HS-27A (cell line): ENCODE results near the gene TCF12.
"Not testable (repeated sequence)": the region's sequence is repeated elsewhere in the genome, so short reads cannot be mapped to it uniquely, and the experiment has no call there.

Source experiments
- DNase-seq: peaks from one replicate; pipeline ENCODE4 v3.0.0-alpha.2; 2012; ENCODE audit warnings: low read depth, missing footprints

The TCF12 gene

DNA sequence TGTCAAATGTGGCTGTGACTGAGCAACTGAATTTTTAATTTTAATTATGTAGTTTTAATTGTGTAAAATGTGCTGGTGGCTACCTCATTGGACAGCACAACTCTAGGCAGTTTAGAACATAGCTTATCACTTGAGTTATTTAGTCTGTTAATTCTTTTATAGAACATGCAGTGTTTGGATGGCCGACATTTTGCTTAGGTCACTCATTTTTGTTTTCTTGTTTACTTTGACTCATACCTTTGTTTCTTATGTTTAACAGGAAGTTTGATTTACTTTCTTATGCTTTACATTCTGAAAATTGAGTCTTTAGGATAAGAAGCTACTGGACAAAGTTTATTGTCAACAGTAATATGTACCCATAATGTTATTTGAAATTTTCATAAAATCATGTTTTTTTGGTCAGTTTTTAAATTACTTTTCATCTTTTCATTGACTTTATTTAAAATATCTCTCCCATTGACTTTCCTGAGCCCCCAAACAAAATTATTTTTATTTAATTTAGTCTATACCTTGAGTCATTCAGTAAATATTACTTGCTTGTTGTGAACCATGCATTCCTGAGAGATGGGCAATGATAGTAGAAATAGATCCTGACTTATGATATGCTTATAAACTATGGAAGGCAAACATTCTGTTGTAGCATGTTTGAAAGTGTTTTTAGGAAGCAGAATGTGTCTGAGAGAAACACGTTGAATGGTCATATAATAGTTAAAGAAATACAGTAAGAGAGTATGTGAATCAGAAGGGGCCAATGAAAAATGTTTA lies 60.6 kb downstream of the TCF12 start:
- DNase-seq: no peak

DNA sequence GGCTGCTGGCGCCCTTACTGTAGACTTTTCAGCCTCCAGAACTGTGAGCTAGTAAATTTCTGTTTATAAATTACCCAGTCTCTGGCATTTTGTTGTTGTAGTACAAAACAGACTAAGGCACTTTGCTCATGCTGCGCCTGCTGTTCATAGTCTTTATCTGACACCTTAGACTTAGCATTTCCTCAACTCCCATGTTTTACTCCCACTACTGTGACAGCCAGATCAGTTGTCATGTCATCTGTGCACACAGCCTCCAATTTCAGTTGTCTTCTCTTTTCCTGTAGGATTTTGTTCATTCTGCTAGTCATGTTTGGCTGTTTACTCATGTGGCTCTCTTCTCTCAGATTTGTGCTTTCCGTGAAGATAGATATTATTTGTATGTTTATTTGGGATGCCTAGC lies 62.0 kb downstream of the TCF12 start:
- DNase-seq: no peak

DNA sequence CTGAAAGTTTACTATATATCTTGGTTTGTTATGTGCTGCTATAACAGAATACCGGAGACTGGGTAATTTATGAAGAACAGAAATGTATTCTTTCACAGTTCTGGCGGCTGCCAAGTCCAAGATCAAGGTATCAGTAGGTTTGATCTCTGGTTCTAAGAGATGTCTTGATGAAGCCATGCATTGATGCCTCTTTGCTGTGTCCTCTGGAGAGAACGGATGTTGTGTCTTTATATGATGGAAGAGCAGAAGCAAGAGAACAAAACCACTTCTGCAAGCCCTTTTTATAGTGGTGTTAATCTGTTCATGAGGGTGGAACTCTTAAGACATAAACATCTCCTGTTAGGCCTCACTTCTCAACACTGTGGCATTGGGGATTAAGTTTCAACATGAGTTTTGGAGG lies 62.7 kb downstream of the TCF12 start:
- DNase-seq: no peak

DNA sequence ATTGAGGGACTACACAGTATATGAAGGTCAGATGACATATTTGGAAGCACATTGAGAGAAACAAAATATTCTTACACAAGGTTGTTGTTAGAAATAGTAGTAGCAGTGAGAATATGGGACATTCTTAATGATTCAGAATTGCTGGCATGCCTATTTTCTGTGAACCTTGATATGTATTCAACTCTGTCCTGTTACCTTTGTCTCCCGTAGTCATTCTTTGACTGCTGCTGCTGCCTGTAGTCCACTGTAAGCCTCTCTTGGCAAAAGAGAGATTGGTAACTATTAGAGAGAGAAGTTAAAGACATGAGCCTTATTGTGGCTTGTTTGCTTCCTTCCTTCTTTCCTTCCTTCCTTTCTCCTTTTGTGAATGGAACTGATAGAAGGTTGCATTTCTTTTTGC lies 64.5 kb downstream of the TCF12 start:
- no peak for DNase-seq

DNA sequence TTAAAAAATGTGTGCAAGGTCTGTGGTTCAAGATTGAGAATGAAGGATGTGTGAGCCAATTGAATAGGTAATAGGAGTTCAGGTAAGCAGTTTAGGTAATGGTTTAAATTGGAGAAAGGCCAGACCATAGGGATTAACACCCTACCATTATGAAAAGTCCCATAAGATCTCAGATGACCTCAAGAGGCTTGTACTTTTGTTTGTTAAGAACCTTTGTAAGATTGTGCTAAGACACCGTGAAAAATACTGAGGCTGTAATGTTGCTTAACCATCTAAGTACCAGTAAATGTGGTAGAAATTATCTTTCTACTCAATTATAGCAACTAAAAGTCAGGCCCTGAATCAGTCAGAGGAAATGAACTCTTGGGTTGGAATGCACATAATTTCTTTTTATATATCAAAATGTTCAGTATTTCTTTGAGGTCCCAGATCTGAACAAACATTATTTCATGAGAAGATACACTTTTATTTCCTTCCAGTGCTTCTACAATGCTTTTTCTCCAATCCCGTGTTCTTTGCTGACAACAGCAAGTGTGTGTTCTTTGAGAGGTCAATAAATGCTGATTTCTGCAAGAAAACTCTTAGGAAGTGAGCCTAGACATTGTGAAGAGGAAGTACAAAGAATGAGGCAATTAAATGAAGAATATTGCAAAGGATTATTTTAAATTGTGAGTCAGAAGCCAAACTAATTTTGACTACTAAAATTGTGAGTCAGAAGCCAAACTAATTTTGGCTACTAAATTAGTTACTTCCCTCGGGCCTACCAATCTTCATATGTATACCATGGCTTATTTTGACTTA lies 66.4 kb downstream of the TCF12 start:
- no peak for DNase-seq

DNA sequence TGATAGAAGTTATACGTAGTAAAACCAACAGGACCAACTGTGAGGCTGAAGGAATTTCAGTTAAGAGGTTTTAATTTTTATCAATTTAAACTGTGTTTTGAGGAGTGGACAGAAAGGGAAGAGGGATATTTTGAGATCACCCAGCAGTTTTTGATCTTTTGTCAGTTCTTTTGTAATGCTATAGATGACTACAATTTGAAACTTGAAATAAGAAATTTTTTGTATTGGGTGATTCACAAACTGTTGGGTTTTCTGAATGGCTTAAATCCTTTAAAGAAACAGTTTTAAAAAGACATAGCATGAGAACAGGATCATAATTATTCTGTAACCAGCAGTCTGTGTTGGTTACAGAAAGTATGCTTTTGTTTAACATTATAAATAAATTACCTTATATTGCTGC lies 67.4 kb downstream of the TCF12 start:
- DNase-seq: no peak

DNA sequence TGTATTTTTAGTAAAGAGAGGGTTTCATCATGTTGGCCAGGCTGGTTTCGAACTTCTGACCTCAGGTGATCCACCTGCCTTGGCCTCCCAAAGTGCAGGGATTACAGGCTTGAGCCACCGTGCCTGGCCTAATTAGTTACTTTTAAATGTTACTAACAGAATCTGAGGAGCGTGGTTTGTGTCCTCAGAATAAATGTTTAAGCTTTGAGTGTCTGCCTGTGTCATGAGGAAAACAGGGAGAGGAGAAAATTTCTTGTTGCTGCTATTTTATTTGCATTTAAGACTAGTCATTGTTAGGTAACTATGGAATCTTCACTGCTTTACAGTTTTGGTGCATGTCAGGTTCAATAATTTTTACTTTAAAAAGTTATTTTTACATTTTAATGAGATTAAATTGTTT lies 68.8 kb downstream of the TCF12 start:
- no peak for DNase-seq

DNA sequence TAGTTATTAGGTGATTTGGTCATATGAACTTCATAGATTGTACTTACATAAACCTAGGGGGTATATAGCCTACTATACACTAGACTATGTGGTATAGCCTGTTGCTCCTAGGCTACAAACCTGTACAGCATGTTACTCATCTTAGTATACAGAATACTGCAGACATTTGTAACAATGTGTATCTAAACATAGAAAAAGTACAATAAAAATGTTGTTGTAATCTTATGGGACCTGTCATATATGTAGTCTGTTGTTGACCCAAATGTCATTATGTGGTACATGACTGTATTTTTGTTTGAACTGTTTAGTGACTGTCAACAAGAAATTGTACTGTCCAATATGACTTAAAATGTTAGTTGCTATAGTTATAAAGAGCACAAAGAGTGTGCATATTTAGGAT lies 69.8 kb downstream of the TCF12 start:
- DNase-seq: no peak

DNA sequence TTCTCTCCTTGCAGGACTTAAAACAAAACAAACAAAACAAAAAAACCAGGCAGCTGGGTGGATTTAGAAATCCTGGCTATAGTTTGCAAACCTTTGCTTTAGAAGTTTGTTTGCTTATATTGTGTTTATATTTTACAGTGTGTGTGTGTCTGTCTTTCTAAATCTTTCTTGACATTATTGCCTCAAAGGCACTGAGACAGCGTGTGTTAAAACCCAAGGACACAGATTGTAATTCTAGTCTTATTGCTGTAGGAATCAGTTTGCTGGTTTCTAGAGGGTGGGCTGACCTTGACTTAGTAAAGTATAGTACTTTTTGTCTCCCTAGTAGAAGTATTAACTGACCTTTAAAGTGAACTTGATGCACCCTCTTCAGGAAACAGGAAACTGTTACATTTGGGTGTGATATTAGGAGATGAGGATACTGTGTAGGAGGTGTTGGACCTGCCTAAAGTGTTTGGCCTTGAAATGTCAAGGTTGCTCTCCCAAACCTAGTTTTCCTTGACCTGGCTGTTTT lies 71.0 kb downstream of the TCF12 start:
- DNase-seq: no peak

DNA sequence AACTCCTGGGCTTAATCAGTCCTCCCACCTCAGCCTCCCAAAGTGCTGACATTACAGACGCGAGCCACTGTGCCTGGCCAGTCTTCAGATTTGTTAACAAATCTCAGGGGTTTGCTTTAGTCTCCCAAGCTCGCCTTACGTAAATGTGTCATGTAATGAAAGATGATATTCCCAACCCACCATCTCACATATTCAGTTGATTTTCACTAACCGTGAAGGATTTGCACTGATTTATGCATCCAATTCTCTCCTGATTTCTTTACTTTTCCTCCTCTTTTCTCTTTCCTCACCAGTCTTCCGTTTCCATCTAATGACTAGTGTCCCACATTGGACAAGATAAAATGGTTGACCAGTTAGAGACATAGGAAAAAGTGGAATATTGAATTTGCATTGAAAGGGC lies 72.6 kb downstream of the TCF12 start:
- no peak for DNase-seq

DNA sequence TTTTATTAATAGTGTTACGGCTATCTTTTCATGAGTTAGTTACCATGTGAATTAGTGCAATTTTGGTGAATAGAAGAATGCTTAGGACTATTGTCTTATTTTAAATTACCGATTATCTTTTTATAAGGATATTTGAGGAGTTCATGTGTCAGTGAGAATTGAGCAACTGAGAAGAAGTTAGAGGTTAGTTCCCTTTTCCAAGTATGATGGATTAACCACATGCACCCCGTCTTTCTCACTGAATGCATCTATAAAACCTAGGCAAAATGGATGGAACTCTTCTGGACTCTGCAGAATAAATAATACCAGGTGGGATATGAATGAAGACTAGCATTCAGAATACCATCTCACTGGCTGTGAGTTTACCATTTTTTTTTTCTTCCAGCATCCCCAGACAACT lies 74.3 kb downstream of the TCF12 start:
- no peak for DNase-seq

DNA sequence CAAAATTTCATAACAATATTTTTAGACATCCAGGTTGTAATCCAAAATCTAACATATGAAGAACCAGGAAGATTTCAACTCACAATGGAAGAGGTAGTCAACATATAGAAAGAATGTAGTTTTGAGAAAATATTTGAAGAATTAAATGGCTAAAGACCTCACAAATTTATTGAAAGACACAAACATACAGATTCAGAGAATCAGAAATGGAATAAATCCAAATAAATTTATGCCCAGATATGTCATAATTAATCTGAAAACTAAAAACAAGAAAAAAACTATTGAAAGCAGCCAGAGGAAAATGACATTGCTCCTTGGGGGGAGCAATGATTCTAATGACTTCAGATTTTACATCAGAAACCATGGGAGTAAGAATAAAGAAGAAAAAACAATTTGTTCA lies 75.8 kb downstream of the TCF12 start:
- no peak for DNase-seq

DNA sequence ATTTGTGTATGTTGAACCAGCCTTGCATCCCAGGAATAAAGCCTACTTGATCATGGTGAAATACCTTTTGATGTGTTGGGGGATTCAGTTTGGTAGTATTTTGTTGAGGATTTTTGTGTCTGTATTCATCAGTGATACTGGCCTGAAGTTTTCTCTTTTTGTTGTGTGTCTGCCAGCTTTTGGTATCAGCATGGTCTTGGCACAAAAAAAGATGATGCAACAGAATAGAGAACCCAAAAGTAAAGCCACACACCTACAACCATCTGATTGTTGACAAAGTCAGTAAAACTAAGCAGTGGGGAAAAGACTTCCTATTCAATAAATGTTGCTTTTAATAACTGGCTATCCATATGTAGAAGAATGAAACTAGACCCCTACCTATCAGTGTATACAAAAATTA lies 77.6 kb downstream of the TCF12 start:
- no peak for DNase-seq

DNA sequence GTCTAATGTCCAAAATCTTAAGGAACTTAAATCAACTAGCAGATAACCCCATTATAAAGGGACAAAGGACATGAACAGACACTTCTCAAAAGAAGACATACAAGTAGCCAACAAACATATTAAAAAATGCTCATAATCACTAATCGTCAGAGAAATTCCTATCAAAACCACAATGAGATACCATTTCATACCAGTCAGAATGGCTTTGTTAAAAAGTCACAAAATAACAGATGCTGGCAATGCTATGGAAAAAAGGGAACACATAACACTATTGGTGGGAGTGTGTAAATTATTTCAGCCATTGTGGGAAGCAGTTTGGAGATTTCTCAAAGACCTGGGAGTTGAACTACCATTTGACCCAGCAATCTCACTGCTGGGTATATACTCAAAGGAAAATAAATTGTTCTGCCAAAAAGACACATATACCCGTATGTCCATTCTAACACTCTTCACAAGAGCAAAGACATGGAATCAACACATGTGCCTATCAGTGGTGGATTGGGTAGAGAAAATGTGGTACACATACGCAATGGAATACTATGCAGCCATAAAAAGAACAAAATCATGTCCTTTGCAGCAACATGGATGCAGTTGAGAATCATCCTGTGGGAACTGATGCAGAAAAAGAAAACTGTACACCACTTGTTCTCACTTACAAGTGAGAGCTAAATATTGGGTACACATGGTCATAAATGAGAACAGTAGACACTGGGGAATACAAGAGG lies 78.5 kb downstream of the TCF12 start:
- DNase-seq: no peak

DNA sequence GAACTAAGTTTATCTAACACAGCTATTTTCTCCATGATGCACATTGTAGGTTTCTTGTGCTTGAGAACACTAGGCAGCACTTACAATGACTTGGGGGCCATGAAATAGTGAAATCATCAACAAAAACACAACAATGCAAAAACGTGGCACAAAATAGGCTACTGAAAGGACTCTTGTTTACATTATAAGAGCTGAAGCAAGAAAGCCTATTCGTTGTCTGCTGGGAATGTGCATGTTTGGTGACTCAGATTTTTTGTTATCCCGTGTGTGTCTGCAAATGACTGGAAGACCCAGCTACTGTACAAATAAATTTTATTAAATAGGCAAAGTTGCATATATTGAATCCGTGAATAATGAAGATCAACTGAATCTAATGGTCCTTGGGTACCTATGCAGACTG lies 85.0 kb downstream of the TCF12 start:
- peak; percentile 56 for DNase-seq

DNA sequence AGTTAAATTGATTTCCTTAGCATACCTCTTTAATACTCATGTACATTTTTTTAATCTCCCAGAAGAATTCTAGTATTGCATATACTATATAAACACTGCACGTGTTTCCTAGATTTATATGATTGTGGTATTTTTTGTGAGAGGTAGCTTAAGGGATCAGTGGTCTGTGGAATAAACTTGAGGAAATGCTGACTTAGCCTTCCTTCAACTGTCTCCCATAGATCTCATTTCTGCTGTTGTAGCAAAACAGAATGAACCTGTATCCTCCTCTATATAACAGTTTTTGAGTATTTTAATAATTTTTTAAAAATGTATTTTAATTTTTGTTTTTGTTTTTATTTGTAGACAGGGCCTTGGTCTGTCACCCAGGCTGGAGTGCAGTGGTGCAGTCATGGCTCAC lies 86.8 kb downstream of the TCF12 start:
- no peak for DNase-seq

DNA sequence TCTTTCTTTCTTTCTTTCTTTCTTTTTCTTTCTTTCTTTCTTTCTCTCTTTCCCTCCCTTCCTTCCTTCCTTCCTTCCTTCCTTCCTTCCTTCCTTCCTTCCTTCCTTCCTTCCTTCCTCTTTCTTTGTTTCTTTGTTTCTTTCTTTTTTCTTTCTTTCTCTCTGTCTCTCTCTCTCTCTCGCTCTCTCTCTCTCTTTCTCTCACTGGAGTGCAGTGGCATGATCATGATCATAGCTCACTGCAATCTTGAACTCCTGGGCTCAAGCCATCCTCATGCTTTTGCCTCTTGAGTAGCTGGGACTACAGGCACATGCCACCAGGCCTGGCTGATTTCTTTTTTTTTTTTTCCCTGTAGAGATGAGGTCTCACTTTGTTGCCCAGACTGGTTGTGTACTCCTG lies 89.4 kb downstream of the TCF12 start:
- DNase-seq: not testable (repeated sequence)

DNA sequence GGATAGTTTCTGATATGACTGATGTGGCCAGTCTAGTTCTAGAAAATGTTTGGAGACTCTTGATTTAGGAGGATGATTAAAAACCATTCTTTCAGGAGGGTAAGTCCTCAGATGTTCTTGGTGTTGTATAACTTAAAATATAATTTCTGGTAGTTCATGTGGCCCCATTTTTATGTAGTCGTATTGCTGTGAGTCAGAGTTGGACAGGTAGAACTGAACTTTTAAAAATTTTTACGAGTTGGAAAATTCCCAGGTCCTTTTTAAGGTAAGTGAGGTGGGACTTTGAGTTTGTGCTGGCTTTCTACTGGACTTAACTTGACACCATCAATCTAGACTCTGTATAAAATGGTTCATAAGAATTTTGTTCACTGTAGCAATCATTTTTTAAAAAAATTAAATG lies 92.3 kb downstream of the TCF12 start:
- no peak for DNase-seq

DNA sequence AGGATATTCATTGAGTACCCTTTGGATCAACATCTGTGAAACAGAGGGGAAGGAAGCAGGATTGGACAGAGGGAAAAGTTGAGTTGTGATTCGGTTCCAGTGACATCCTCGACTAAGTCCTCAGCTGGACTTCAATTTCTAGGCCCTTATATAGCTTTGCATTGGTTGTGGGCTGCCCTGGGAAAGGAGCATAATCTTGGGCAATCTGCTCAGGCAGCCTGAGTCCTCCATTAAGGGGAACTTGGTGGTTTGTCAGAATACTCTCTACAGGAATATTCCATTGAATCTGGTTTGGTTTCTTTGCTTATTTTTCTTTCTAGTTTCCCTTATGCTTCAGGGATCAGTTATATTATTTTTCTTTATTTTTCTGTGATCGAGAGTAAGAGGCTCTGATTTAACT lies 94.1 kb downstream of the TCF12 start:
- no peak for DNase-seq

DNA sequence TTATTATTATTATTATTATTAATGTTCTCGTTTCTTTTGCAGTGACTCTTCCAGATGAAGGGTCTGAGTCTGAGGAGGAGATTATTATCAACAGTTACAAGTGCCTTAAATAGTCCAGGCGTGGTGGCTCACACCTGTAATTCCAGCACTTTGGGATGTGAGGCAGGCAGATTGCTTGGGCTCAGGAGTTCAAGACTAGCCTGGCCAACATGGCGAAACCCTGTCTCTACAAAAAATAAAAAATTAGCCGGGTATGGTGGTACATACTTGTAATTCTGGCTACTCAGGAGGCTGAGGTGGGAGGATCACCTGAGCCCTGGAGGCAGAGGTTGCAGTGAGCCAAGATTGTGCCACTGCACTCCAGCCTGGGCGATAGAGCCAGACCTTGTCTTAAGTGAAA lies 96.5 kb downstream of the TCF12 start:
- DNase-seq: not testable (repeated sequence)

DNA sequence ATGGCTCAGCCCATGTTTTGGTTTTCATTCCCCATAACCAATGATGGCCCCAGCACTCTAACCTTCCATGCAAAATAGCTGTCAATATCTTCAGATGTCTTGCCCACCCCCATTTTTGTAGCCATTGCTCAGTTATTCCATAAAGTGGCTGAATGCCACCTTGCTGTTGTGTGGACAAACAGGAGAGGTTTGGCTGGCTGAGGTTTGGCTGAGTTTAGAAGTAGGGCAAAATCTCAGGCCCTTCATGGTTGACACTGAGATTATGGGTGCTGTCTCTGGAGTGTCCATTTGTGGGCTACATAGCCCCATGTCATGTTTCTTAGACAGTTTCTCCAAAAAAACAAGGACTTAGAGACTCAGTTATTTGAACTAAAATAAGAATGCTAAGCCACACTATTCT lies 96.9 kb downstream of the TCF12 start:
- DNase-seq: no peak

DNA sequence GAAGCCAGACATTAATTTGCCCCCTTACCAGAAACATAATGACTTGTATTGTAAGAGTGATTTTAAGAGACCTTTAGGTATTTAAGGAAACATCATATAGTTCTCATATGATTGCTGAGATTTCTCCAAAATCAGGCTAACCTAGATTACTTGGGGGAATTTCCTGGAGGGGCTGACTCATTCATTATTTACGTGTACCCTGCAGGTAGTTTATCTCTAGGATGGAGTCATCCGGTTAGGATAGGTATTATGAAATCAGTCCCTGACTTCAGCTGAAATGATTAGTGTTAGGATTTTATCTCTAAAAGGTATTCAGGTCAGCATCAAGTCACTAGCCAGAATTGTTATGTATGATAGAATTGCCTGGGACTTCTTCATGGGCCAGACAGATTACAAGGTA lies 97.5 kb downstream of the TCF12 start:
- DNase-seq: no peak

DNA sequence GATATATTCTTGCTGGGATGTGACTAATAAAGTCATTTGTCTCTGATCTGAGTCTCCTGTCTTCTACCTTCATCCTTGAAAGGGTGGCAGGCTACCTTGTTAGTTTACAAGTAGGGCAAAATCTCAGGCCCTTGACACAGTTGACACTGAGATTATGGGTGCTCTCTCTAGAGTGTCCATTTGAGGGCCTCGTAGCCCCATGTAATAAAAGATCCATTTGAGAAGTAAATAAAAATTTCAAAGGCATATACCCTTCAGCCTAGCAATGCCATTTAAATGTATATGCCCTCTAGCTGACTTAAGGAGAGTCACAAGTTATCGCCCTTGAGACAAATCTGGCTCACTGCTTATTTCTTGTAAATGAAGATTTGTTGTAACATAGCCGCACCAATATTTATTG lies 98.6 kb downstream of the TCF12 start:
- DNase-seq: no peak
